HL-60 (cell line): ENCODE measurements around the gene BIRC6.

Experiments used
- DNase-seq, 2 experiments: peaks; one replicate each; pipeline ENCODE4 v3.0.0-alpha.2; 2010 to 2020; ENCODE audit warnings: low read depth in 1 of 2, low spot score in 1 of 2
- H3K27ac ChIP-seq: fragments of 250-450 bp; sonication (Bioruptor Pico); replicated peaks from 2 replicates; pipeline ENCODE4 v1.5.1; 2020; ENCODE audit warnings: mild to moderate bottlenecking, moderate library complexity
- H3K27me3 ChIP-seq: fragments of 250-450 bp; sonication (Bioruptor Pico); 2 replicates; pipeline ENCODE4 v1.5.1; 2021; ENCODE audit warnings: mild to moderate bottlenecking, moderate library complexity; ENCODE audit not compliant: insufficient read depth, poor library complexity, severe bottlenecking
- H3K4me3 ChIP-seq: replicated peaks from 2 replicates; pipeline ENCODE4 v1.5.1; 2011; ENCODE audit warnings: mild to moderate bottlenecking, control low read depth, low read length; ENCODE audit not compliant: insufficient read depth
- CTCF ChIP-seq: IDR thresholded peaks from one replicate; pipeline ENCODE4 v1.5.1; 2011; ENCODE audit warnings: low read length, control low read depth, inconsistent platforms; ENCODE audit not compliant: insufficient read depth
- GABPA ChIP-seq: IDR thresholded peaks from 2 replicates; pipeline ENCODE4 v1.6.1; 2012; ENCODE audit warnings: low read depth
- POLR2AphosphoS5 ChIP-seq: IDR thresholded peaks from 2 replicates; pipeline ENCODE4 v1.6.1; 2012; ENCODE audit warnings: low read depth
- REST ChIP-seq: IDR thresholded peaks from 2 replicates; pipeline ENCODE4 v1.6.1; 2012; ENCODE audit warnings: low read depth; ENCODE audit not compliant: insufficient replicate concordance
- SPI1 ChIP-seq: IDR thresholded peaks from 2 replicates; pipeline ENCODE4 v1.6.1; 2012; ENCODE audit warnings: low read depth, mild to moderate bottlenecking, borderline replicate concordance

BIRC6 gene

GRCh38 chr2:32611366-32611765 lies 254.5 kb downstream of the BIRC6 start:
- TF ChIP-seq POLR2AphosphoS5 (no peak), GABPA (no peak), REST (no peak), CTCF (no peak), SPI1 (no peak)
- Histone ChIP-seq H3K4me3 (no peak overlapping the region), H3K27ac (no peak overlapping the region), H3K27me3 (no peaks in the 10 kb centered on the region)
- no peak for DNase-seq

DNA sequence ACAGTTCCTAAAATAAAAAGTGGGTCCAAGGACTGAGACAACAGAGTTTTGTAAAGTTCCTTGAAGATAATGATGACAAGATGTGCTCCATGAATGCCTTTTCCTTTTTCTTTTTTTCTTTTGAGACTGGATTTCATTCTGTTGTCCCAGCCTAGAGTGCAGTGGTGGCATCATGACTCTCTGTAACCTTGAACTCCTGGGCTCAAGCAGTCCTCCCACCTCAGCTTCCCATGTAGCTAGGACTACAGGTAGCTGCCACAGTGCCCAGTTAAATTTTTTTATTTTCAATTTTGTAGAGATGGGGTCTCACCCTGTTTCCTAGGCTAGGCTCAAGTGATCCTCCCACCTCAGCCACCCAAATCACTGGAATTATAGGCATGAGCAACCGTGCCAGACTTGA lies 254.9 kb downstream of the BIRC6 start:
- Histone ChIP-seq H3K27me3 (no peaks in the 10 kb centered on the region), H3K27ac (no peak overlapping the region), H3K4me3 (no peak overlapping the region)
- DNase-seq, result no peak
- no peak for TF ChIP-seq REST

DNA sequence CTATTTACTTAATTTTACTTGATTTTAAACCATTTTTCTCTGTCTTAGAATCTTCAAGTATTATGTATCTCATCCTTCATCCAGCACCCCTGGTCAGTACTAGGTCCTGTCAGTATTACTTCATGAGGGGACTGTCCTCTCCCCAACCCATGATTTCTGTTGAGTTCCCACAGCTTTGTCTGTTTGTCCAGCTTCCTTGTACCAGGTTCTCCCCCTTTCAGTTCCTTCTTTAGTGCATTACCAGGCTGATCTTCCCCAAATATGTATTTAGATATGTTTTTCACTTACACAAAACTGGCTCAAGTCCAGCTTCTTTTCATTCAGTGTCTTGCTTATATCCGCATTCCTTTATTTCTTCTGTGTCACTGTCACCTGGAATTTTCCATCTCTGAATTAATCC lies 257.3 kb downstream of the BIRC6 start:
- TF ChIP-seq GABPA (no peak), REST (no peak), POLR2AphosphoS5 (no peak), SPI1 (no peak), CTCF (no peak)
- Histone ChIP-seq H3K27ac (no peak overlapping the region), H3K27me3 (no peaks in the 10 kb centered on the region), H3K4me3 (no peak overlapping the region)
- no peak for DNase-seq

DNA sequence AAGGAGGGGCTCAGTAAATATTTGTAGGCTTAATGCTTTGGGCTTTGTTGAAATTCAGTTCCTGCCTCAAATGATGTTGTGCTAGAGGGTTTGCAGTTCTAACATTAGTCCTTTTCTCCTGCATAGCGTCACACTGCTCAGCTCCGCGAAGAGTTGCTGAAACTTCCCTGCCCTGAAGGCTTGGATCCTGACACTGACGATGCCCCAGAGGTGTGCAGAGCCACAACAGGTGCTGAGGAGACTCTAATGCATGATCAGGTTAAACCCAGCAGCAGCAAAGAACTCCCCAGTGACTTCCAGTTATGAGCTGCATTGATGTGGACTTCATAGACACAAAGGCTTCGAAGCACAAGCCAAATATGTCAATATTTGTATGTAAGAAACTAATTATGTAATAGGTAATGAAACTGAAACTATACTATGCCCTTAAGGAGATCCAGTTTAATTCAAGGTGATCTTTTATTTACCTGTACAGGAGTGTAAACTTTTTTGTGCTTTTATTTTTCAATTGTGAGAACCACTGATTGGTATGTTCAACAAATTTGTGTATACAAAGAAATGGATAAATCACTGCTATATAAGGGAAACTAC lies 260.9 kb downstream of the BIRC6 start:
- TF ChIP-seq CTCF (no peak), SPI1 (no peak), REST (no peak), POLR2AphosphoS5 (no peak), GABPA (no peak)
- no peak for DNase-seq
- Histone ChIP-seq H3K27ac (no peak overlapping the region), H3K27me3 (no peaks in the 10 kb centered on the region), H3K4me3 (no peak overlapping the region)
